Nasal cavity respiratory epithelium epithelial cell of viscerocranial mucosa (primary cell): ENCODE results near the gene OR6P1. TPM values are rescaled to one million over a fixed set of nuclear protein-coding genes. Genes with fewer than 3 reads are reported as not detected.

Experiments used
- total RNA-seq: library from RNA; depleted of rRNA; stranded (reverse); fragments of >200 nt; gene quantifications from 2 replicates; pipeline ENCODE4 v1.2.3, GENCODE V29; 2014

OR6P1 gene, protein sequence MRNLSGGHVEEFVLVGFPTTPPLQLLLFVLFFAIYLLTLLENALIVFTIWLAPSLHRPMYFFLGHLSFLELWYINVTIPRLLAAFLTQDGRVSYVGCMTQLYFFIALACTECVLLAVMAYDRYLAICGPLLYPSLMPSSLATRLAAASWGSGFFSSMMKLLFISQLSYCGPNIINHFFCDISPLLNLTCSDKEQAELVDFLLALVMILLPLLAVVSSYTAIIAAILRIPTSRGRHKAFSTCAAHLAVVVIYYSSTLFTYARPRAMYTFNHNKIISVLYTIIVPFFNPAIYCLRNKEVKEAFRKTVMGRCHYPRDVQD
- total RNA-seq, result not detected in 2 replicates

GRCh38 chr1:158570480-158570879 lies at the start of gene OR6P1:
Gene OR6P1 (minus strand): TSS chr1:158570580. CDS start chr1:158563604, 6,976 bp downstream.

DNA sequence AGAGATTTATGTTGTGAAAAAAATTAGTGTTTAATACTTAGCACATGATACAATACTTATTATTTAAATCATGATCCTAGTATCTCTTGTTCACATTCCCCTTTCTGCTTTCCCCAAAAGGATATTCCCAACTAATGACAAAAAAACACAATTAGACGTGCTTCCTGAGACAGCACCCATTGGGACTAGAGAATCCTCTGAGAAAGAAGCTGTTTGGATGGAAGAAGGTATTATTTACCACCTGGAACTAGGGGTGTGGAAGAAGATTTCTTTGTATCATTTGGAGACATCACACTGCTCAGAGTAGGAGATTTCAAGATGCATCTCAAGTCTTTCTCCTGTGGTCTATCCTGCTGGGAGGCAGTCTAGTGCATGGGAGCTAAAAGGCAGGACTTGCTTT lies 34.6 kb upstream of the OR6P1 start, which contains the start of gene OR10Z1:
TSS of gene OR10Z1 (plus strand) at position 301 of the 400 bp plus-strand sequence. CDS start 1,171 bp downstream, outside the sequence.

DNA sequence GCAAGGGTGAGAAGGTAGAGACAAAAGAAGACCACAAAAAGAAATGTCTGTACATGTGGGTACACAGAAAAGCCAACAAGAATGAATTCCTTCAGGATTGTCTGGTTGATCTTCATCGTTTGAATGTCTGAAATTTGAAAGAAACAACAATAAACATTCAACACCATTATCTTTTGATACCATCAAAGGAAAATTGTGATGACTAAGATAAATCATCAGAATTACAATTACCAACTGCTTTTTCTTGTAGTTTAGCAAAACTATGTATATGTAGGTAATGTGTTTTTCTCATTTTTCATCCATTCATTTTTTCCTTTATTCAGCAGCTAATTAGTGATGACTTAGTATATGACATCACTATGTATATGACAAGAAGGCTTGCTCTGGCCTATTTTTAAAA lies 9.4 kb upstream of the OR6P1 start, which contains the start of gene OR10X1:
TSS of gene OR10X1 (minus strand) at position 167 of the 400 bp plus-strand sequence. CDS start at position 167, 0 bp downstream.

DNA sequence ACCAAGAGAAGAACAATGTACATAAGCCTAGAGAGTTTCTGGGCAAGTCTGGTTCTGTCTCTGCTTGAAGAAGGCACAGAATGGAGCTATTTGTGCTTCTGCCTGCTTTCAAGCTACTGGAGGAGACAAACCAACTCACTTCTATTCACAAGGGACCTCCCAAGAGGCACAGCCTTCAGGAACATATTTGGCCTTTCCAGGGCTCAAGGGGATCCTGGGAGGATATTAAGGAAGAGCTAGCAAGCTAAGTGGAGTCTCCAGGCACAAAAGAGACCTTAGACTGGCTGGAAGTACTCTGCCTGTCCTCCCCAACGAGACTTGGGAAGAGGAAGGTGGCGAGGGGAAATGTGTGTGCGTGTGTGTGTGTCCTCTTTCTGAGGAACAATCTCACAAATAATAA lies 16.0 kb downstream of the OR6P1 start, which contains the start of gene OR6Y1:
TSS of gene OR6Y1 (minus strand) at position 54 of the 400 bp plus-strand sequence. CDS start 6,300 bp downstream, outside the sequence.

Other genes starting within 250 kb of the OR6P1 start
- not detected in 2 replicates for gene CD1B, start 239.0 kb downstream of the OR6P1 start, total RNA-seq
- not detected in 2 replicates for gene CD1E, start 216.7 kb downstream of the OR6P1 start, total RNA-seq
- not detected in 2 replicates for gene OR10T2, start 171.1 kb downstream of the OR6P1 start, total RNA-seq
- gene OR10K2, start 144.3 kb downstream of the OR6P1 start, total RNA-seq, result not detected in 2 replicates
- gene OR10K1, start 108.7 kb downstream of the OR6P1 start, total RNA-seq, result not detected in 2 replicates
- not detected in 2 replicates for gene OR10R2, start 98.4 kb downstream of the OR6P1 start, total RNA-seq
- not detected in 2 replicates for gene OR6Y1, start 16.2 kb downstream of the OR6P1 start, total RNA-seq
- gene OR10X1, start 9.3 kb upstream of the OR6P1 start, total RNA-seq, result not detected in 2 replicates
- not detected in 2 replicates for gene OR10Z1, start 34.7 kb upstream of the OR6P1 start, total RNA-seq
- not detected in 2 replicates for gene SPTA1, start 116.1 kb upstream of the OR6P1 start, total RNA-seq
- not detected in 2 replicates for gene OR6K2, start 130.1 kb upstream of the OR6P1 start, total RNA-seq
- gene OR6K3, start 150.1 kb upstream of the OR6P1 start, total RNA-seq, result not detected in 2 replicates
- gene OR6K6, start 184.1 kb upstream of the OR6P1 start, total RNA-seq, result not detected in 2 replicates
- gene OR6N1, start 201.6 kb upstream of the OR6P1 start, total RNA-seq, result not detected in 2 replicates
- not detected in 2 replicates for gene OR6N2, start 210.6 kb upstream of the OR6P1 start, total RNA-seq